Measurements from ENCODE around the gene CREB3.

- TF ChIP-seq CTCF (conservative IDR thresholded peaks at IDR 0.05; ENCODE audit: low read depth in 2 of 2) (no peak), CREB1 (CRISPR knock-in tag; IDR thresholded peaks at IDR 0.05; ENCODE audit: low read depth) (no peak)
Observed at GRCh38 chr9:35763803-35764202, 31.3 kb downstream of the CREB3 start.
